ENCODE results near the gene SCAF4.

DNA sequence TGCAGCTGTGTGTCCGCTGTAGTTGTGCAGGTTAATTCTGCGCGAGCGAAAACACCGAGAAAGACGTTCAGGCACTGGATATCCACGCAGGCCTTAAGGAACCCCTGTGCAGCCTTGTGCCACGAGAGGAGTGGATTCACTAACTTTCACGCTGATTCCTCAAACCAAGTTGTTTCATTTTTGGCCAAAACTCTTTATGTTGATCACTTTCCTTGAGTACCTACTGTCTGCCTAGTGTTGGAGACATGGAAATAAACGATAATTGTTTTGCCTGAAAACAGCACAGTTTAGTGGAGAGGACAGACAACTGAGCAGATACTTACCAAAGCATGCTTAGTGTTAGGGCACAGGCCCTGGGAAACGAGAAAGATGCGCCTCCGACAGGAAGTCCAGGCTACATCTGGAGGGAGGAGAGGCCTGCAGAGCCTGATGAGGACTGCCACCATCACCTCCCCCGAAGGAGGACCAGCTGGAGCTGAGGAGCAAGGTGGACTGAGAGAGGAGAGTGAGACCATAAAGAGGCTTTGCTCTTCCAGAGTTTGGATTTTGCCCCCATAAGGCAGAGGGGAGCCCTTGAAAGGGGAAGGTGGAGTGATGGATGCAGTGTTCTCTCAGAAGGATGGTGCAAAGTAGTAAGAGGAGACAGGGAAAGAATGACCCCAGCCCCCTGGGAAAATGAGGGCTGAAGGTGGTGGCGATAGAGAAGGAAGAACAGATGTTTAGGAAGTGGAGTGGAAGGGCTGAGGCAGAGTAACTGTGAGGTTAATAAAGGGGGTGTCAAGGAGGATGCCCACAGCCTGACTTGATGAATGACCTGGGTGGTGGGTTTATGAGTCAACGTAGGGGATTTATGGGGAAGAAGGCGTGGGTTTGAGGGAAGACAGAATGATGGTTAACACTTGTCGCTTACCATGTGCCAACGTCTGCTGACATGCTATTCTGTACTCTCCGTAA, 956 bp upstream of the SCAF4 start:
- TF ChIP-seq, protein P1, sequence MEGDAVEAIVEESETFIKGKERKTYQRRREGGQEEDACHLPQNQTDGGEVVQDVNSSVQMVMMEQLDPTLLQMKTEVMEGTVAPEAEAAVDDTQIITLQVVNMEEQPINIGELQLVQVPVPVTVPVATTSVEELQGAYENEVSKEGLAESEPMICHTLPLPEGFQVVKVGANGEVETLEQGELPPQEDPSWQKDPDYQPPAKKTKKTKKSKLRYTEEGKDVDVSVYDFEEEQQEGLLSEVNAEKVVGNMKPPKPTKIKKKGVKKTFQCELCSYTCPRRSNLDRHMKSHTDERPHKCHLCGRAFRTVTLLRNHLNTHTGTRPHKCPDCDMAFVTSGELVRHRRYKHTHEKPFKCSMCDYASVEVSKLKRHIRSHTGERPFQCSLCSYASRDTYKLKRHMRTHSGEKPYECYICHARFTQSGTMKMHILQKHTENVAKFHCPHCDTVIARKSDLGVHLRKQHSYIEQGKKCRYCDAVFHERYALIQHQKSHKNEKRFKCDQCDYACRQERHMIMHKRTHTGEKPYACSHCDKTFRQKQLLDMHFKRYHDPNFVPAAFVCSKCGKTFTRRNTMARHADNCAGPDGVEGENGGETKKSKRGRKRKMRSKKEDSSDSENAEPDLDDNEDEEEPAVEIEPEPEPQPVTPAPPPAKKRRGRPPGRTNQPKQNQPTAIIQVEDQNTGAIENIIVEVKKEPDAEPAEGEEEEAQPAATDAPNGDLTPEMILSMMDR (IDR thresholded peaks at IDR 0.05), result no peak
- TF ChIP-seq POLR2A (IDR thresholded peaks at IDR 0.05) (no peak), EP300 (IDR thresholded peaks at IDR 0.05; ENCODE audit: low read depth) (no peak)

Data from transverse colon (tissue), 3 donors.